HG02571 (cell line): ENCODE results near the gene KRT13.

Source experiments
- ATAC-seq: cut with Tn5 transposase; IDR thresholded peaks from one replicate; pipeline ENCODE4 v1.9.1; 2021; ENCODE audit warnings: mild to moderate bottlenecking, moderate library complexity; ENCODE audit not compliant: unreplicated experiment

The KRT13 gene

GRCh38 chr17:41537990-41538389 lies 32.6 kb upstream of the KRT13 start:
- no peak for ATAC-seq

- ATAC-seq = no peak
These were observed 32.2 kb upstream of the KRT13 start for GRCh38 chr17:41537614-41537954.

GRCh38 chr17:41536741-41537613 lies 31.6 kb upstream of the KRT13 start:
- no peak for ATAC-seq

GRCh38 chr17:41535764-41536481 lies 30.5 kb upstream of the KRT13 start:
- ATAC-seq = no peak

- no peak for ATAC-seq
These were observed 29.6 kb upstream of the KRT13 start for GRCh38 chr17:41534899-41535546.

GRCh38 chr17:41533613-41534012 lies 28.2 kb upstream of the KRT13 start:
- no peak for ATAC-seq

GRCh38 chr17:41532947-41533570 lies 27.6 kb upstream of the KRT13 start:
- ATAC-seq = no peak

GRCh38 chr17:41531993-41532392 lies 26.6 kb upstream of the KRT13 start:
- ATAC-seq = no peak

- no peak for ATAC-seq
These were observed 24.9 kb upstream of the KRT13 start for GRCh38 chr17:41530062-41531048.

- ATAC-seq = no peak
These were observed 24.1 kb upstream of the KRT13 start for GRCh38 chr17:41529491-41529915.

- ATAC-seq = no peak
These were observed 23.5 kb upstream of the KRT13 start for GRCh38 chr17:41528959-41529353.

- no peak for ATAC-seq
These were observed 21.9 kb upstream of the KRT13 start for GRCh38 chr17:41527063-41528023.

GRCh38 chr17:41524261-41524660 lies 18.8 kb upstream of the KRT13 start:
- no peak for ATAC-seq

GRCh38 chr17:41523787-41524186 lies 18.4 kb upstream of the KRT13 start:
- no peak for ATAC-seq

- ATAC-seq = no peak
These were observed 17.8 kb upstream of the KRT13 start for GRCh38 chr17:41523225-41523593.

GRCh38 chr17:41522301-41523224 lies 17.2 kb upstream of the KRT13 start:
- no peak for ATAC-seq

- ATAC-seq = no peak
These were observed 16.3 kb upstream of the KRT13 start for GRCh38 chr17:41521574-41522261.
